H1 (cell line): ENCODE measurements around the gene ZNF469. TPM values are rescaled to one million over a fixed set of nuclear protein-coding genes. Genes with fewer than 3 reads are reported as not detected.
A peak's percentile ranks its signal among the peaks of the same experiment; 100 is the strongest.

Experiments
- CTCF ChIA-PET: fragments of 300-600 bp; sonication (Branson Sonifier 250); formaldehyde crosslinking; loops from one replicate; lab custom pipeline; 2021; ENCODE audit not compliant: partially characterized antibody; lab: Charles Lee
- POLR2A ChIA-PET: fragments of 300-600 bp; sonication (Branson Sonifier 250); formaldehyde crosslinking; loops from one replicate; lab custom pipeline; 2021; ENCODE audit warnings: inconsistent platforms; ENCODE audit not compliant: partially characterized antibody; lab: Charles Lee
- DNase-seq, 2 experiments: peaks; one replicate each; pipeline versions ENCODE4 v3.0.0 to v3.0.0-alpha.2; 2010 to 2022; ENCODE audit warnings: low spot score in 2 of 2, low read depth in 1 of 2, mixed read lengths in 1 of 2
- FAIRE-seq: peaks from 2 replicates; lab custom pipeline; 2011; peaks lifted over from hg19 to GRCh38; lab: Jason Lieb, UNC
- H2AFZ ChIP-seq: 2 replicates; pipeline ENCODE4 v1.8.1; 2012; ENCODE audit warnings: low read length, inconsistent platforms
- H2AK5ac ChIP-seq: 2 replicates; pipeline ENCODE4 v1.6.1; 2013; ENCODE audit warnings: low read depth, low read length
- H2BK120ac ChIP-seq: replicated peaks from 2 replicates; pipeline ENCODE3; 2013; ENCODE audit warnings: low read depth, low read length, inconsistent platforms
- H2BK12ac ChIP-seq: 2 replicates; pipeline ENCODE4 v1.6.1; 2013; ENCODE audit warnings: low read depth, low read length
- H2BK15ac ChIP-seq: 2 replicates; pipeline ENCODE4 v1.6.1; 2013; ENCODE audit warnings: low read length
- H2BK20ac ChIP-seq: 2 replicates; pipeline ENCODE4 v1.6.1; 2013; ENCODE audit warnings: low read length
- H2BK5ac ChIP-seq: 2 replicates; pipeline ENCODE4 v1.6.1; 2013; ENCODE audit warnings: low read depth, low read length
- H3K14ac ChIP-seq: 2 replicates; pipeline ENCODE4 v1.6.1; 2013; ENCODE audit warnings: inconsistent platforms; ENCODE audit not compliant: insufficient read length
- H3K18ac ChIP-seq: 2 replicates; pipeline ENCODE4 v1.6.1; 2013; ENCODE audit warnings: low read length; ENCODE audit errors: extremely low read depth
- H3K23ac ChIP-seq: 2 replicates; pipeline ENCODE4 v1.6.1; 2013; ENCODE audit warnings: inconsistent platforms; ENCODE audit not compliant: insufficient read length
- H3K23me2 ChIP-seq: 2 replicates; pipeline ENCODE4 v1.6.1; 2013; ENCODE audit warnings: low read depth, low read length
- H3K27ac ChIP-seq: 2 replicates; pipeline ENCODE4 v1.6.1; 2011; ENCODE audit warnings: low read depth, low read length, inconsistent platforms
- H3K27me3 ChIP-seq, 4 experiments: replicated peaks in 1 of 4; 1 replicate in 1 of 4; 2 replicates in 3 of 4; pipeline versions ENCODE4 v1.6.1 to v1.8.1; 2011 to 2013; ENCODE audit warnings: low read length in 3 of 4, mild to moderate bottlenecking in 3 of 4, inconsistent platforms in 2 of 4, mixed read lengths in 2 of 4, moderate library complexity in 1 of 4; ENCODE audit not compliant: control insufficient read depth in 3 of 4, insufficient read depth in 3 of 4; ENCODE audit errors: extremely low read depth in 1 of 4
- H3K36me3 ChIP-seq, 4 experiments: 2 replicates each; pipeline versions ENCODE4 v1.6.1 to v1.8.1; 2011 to 2013; ENCODE audit warnings: mild to moderate bottlenecking in 4 of 4, low read length in 3 of 4, moderate library complexity in 2 of 4, control low read depth in 1 of 4, inconsistent platforms in 1 of 4; ENCODE audit not compliant: insufficient read depth in 4 of 4, control insufficient read depth in 2 of 4
- H3K4ac ChIP-seq: replicated peaks from 2 replicates; pipeline ENCODE3; 2013; ENCODE audit warnings: low read length, low read depth, mixed read lengths, inconsistent platforms; ENCODE audit not compliant: insufficient read length
- H3K4me1 ChIP-seq, 4 experiments: replicated peaks in 1 of 4; 1 replicate in 1 of 4; 2 replicates in 3 of 4; pipeline versions ENCODE4 v1.6.1 to v1.8.1; 2011 to 2013; ENCODE audit warnings: low read length in 3 of 4, inconsistent platforms in 2 of 4, mixed read lengths in 1 of 4; ENCODE audit not compliant: insufficient read depth in 4 of 4, control insufficient read depth in 3 of 4
- H3K4me2 ChIP-seq, 2 experiments: 2 replicates each; pipeline versions ENCODE4 v1.6.1 to v1.8.1; 2011 to 2013; ENCODE audit warnings: low read depth in 2 of 2, low read length in 2 of 2, control low read depth in 1 of 2, inconsistent platforms in 1 of 2, mild to moderate bottlenecking in 1 of 2; ENCODE audit not compliant: insufficient read depth in 1 of 2
- H3K4me3 ChIP-seq, 4 experiments: fragments of 200-600, 300-600 bp in 1 of 4; sonication (generic), shearing (Covaris generic), sonication (Bioruptor Twin) in 1 of 4; 2 replicates each; pipeline versions ENCODE4 v1.5.1 to v1.8.1; 2011 to 2016; ENCODE audit warnings: low read length in 4 of 4, low read depth in 3 of 4, control low read depth in 2 of 4, inconsistent platforms in 2 of 4, mild to moderate bottlenecking in 2 of 4, mixed read lengths in 1 of 4, moderate library complexity in 1 of 4; ENCODE audit not compliant: insufficient read depth in 2 of 4; ENCODE audit errors: extremely low read depth in 1 of 4
- H3K56ac ChIP-seq: replicated peaks from 2 replicates; pipeline ENCODE3; 2013; ENCODE audit warnings: low read depth, mild to moderate bottlenecking, mixed read lengths, low read length, inconsistent platforms; ENCODE audit not compliant: insufficient read length
- H3K79me1 ChIP-seq: 2 replicates; pipeline ENCODE4 v1.6.1; 2013; ENCODE audit warnings: low read depth, low read length, control low read depth
- H3K79me2 ChIP-seq, 2 experiments: 2 replicates each; pipeline versions ENCODE4 v1.6.1 to v1.8.1; 2012 to 2013; ENCODE audit warnings: low read length in 2 of 2, mild to moderate bottlenecking in 2 of 2, inconsistent platforms in 1 of 2; ENCODE audit not compliant: insufficient read depth in 2 of 2, control insufficient read depth in 1 of 2
- H3K9ac ChIP-seq, 4 experiments: replicated peaks in 1 of 4; 1 replicate in 1 of 4; 2 replicates in 3 of 4; pipeline versions ENCODE4 v1.6.1 to v1.8.1; 2011 to 2013; ENCODE audit warnings: low read depth in 3 of 4, low read length in 3 of 4, control low read depth in 2 of 4, mild to moderate bottlenecking in 2 of 4, moderate library complexity in 2 of 4, inconsistent platforms in 1 of 4; ENCODE audit errors: extremely low read depth in 1 of 4
- H3K9me3 ChIP-seq, 2 experiments: 2 replicates each; pipeline versions ENCODE4 v1.6.1 to v1.8.1; 2012 to 2013; ENCODE audit warnings: mild to moderate bottlenecking in 2 of 2, moderate library complexity in 2 of 2, control low read depth in 1 of 2, inconsistent platforms in 1 of 2, low read depth in 1 of 2, low read length in 1 of 2, mixed read lengths in 1 of 2; ENCODE audit not compliant: insufficient read depth in 2 of 2
- H4K20me1 ChIP-seq, 2 experiments: replicated peaks in 1 of 2; 2 replicates each; pipeline versions ENCODE3 to v1.8.1; 2011 to 2013; ENCODE audit warnings: inconsistent platforms in 2 of 2, low read length in 2 of 2, mild to moderate bottlenecking in 1 of 2; ENCODE audit not compliant: insufficient read depth in 2 of 2, control insufficient read depth in 1 of 2
- H4K5ac ChIP-seq: 2 replicates; pipeline ENCODE4 v1.6.1; 2013; ENCODE audit warnings: low read length, low read depth, mixed read lengths, inconsistent platforms; ENCODE audit not compliant: insufficient read length
- H4K8ac ChIP-seq: 2 replicates; pipeline ENCODE4 v1.8.0; 2013; ENCODE audit warnings: mild to moderate bottlenecking, moderate library complexity, low read length, inconsistent platforms; ENCODE audit not compliant: insufficient read depth; ENCODE audit errors: extremely low read depth
- H4K91ac ChIP-seq: replicated peaks from 2 replicates; pipeline ENCODE3; 2013; ENCODE audit warnings: low read length, mixed read lengths, inconsistent platforms; ENCODE audit not compliant: insufficient read length
- BACH1 ChIP-seq: IDR thresholded peaks from 2 replicates; pipeline ENCODE4 v1.6.1; 2012; ENCODE audit warnings: low read length, improper control_type of control experiment
- EGR1 ChIP-seq: IDR thresholded peaks from 2 replicates; pipeline ENCODE4 v1.6.1; 2011; ENCODE audit warnings: low read depth, low read length, borderline replicate concordance
- GTF2F1 ChIP-seq: IDR thresholded peaks from 2 replicates; pipeline ENCODE4 v1.6.1; 2012; ENCODE audit warnings: low read depth, low read length, improper control_type of control experiment, borderline replicate concordance
- POLR2A ChIP-seq, 2 experiments: IDR thresholded peaks; 1 replicate in 1 of 2; 2 replicates in 1 of 2; pipeline ENCODE4 v1.6.1; 2011; ENCODE audit warnings: low read depth in 2 of 2, low read length in 2 of 2, mild to moderate bottlenecking in 2 of 2; ENCODE audit errors: control extremely low read depth in 1 of 2
- POU5F1 ChIP-seq: IDR thresholded peaks from 2 replicates; pipeline ENCODE4 v1.6.1; 2011; ENCODE audit warnings: low read depth, mild to moderate bottlenecking, low read length, moderate library complexity
- RNF2 ChIP-seq: fragments of 200-900, 300-1000 bp; sonication (generic); IDR thresholded peaks from 2 replicates; pipeline ENCODE4 v1.7.1; 2016; ENCODE audit warnings: borderline replicate concordance, low read depth, mild to moderate bottlenecking, antibody characterized with exemption, low read length; ENCODE audit not compliant: poor library complexity, severe bottlenecking; ENCODE audit errors: missing control alignments
- TAF1 ChIP-seq: IDR thresholded peaks from 2 replicates; pipeline ENCODE4 v1.6.1; 2011; ENCODE audit warnings: mild to moderate bottlenecking, low read depth, low read length
- TBP ChIP-seq: IDR thresholded peaks from 2 replicates; pipeline ENCODE4 v1.6.1; 2011; ENCODE audit warnings: low read depth, low read length, improper control_type of control experiment
- TEAD4 ChIP-seq: IDR thresholded peaks from 2 replicates; pipeline ENCODE4 v1.6.1; 2012; ENCODE audit warnings: low read depth, low read length, inconsistent platforms, mixed read lengths
- USF2 ChIP-seq: IDR thresholded peaks from 2 replicates; pipeline ENCODE4 v1.6.1; 2011; ENCODE audit warnings: low read length, improper control_type of control experiment
- WGBS, 2 experiments: shearing (Covaris generic) in 1 of 2; methylation state at CpG; one replicate each; pipeline versions ENCODE4 v1.1.6 to v1.1.7; 2013 to 2015; ENCODE audit warnings: low lambda C conversion rate in 2 of 2, mixed read lengths in 2 of 2, inconsistent platforms in 1 of 2, low coverage in 1 of 2, missing lambda C conversion rate in 1 of 2; ENCODE audit not compliant: insufficient replicate concordance in 2 of 2, insufficient coverage in 1 of 2, insufficient read length in 1 of 2; ENCODE audit errors: extremely low coverage in 1 of 2, missing lambda C conversion rate in 1 of 2; 5-methylcytosine and 5-hydroxymethylcytosine counted together
- polyA plus RNA-seq, 7 experiments: library from polyadenylated mRNA; depleted of rRNA in 3 of 7; stranded (reverse) in 5 of 7; unstranded in 2 of 7; fragments of >200 nt in 5 of 7; fragments of 200-250 nt in 2 of 7; gene quantifications; 1 replicate in 5 of 7; 2 replicates in 1 of 7; 4 replicates in 1 of 7; pipeline versions ENCODE4 v1.2.1 to v1.2.3, GENCODE V29; 2011 to 2013; ENCODE audit warnings: missing spikeins in 2 of 7, mixed read lengths in 2 of 7
- total RNA-seq: library from RNA; stranded (reverse); fragmentation: NEBNext Ultra II Directional; extraction: Animal tissue kit (Norgen Biotek cat#: 25700); gene quantifications from 2 replicates; pipeline ENCODE4 v1.2.1, GENCODE V29; 2021

Gene ZNF469
- total and polyA plus RNA-seq, 2 of the 8 experiments (the other 6 are each of a cell fraction or from before 2014, with no cell fraction given) = 0.30 to 1.8 TPM

GRCh38 chr16:88352261-88353200 lies 30.2 kb upstream of the ZNF469 start:
- 0 out of 2 replicates have a peak, but pooled peaks cover 2% of the 10 kb centered on the region for H3K79me1 ChIP-seq
- H3K23ac ChIP-seq = no peak overlapping the region
- H3K4ac ChIP-seq = no peak overlapping the region
- no peak overlapping the region for H2AK5ac ChIP-seq
- H3K14ac ChIP-seq = no peak overlapping the region
- no peak overlapping the region for H2BK12ac ChIP-seq
- POLR2A ChIA-PET = no interaction called here
- DNase-seq (no peak), FAIRE-seq (no peak)
- H3K9me3 ChIP-seq = no peaks in the 10 kb centered on the region
- no peak overlapping the region for H3K4me2 ChIP-seq
- peak overlapping the region; percentile 58; the same call in 1 of the 2 replicates for H4K8ac ChIP-seq
- H3K9ac ChIP-seq = no peak overlapping the region
- CTCF ChIA-PET = interaction anchor here (1.0 kb wide), 1 partner anchor 15 kb away, joined by 3 read pairs; no protein-coding TSS in a partner anchor
- no peak overlapping the region for H2BK5ac ChIP-seq
- H3K4me1 ChIP-seq = peaks cover 0 to 5% (median 0%) of the 10 kb centered on the region in 4 experiments; a peak in 2 of 7 replicates
- H4K5ac ChIP-seq = no peak overlapping the region
- H2BK20ac ChIP-seq = no peak overlapping the region
- H3K18ac ChIP-seq = no peak overlapping the region
- no peak overlapping the region for H3K27ac ChIP-seq
- no peak overlapping the region for H3K4me3 ChIP-seq
- peaks cover 0 to 7% of the 10 kb centered on the region in 2 experiments for H4K20me1 ChIP-seq
- 91% methylated on average over 21 of the region's 23 CpGs; no CpG with 5 or more reads in 1 of the 2 experiments for WGBS, 2 experiments
- H2AFZ ChIP-seq = no peak overlapping the region
- no peaks in the 10 kb centered on the region; a peak in 1 of 8 replicates for H3K36me3 ChIP-seq
- H2BK120ac ChIP-seq = no peak overlapping the region
- H3K23me2 ChIP-seq = peaks cover 4% of the 10 kb centered on the region; the same call in 1 of the 2 replicates
- no peaks in the 10 kb centered on the region for H3K27me3 ChIP-seq
- H3K56ac ChIP-seq = no peak overlapping the region
- H4K91ac ChIP-seq = no peak overlapping the region
- H3K79me2 ChIP-seq = no peaks in the 10 kb centered on the region
- H2BK15ac ChIP-seq = no peak overlapping the region
- TF ChIP-seq TBP (no peak), RNF2 (no peak), EGR1 (no peak), POLR2A (IDR thresholded peaks at IDR 0.05; ENCODE audit: control extremely low read depth in 1 of 2, low read depth in 2 of 2, low read length in 2 of 2) (no peak), BACH1 (no peak), POU5F1 (no peak), USF2 (no peak), GTF2F1 (no peak), TAF1 (no peak), TEAD4 (no peak)
